CD4-positive, alpha-beta T cell treated with Interleukin-6 for 4 hours (primary cell): ENCODE measurements around the gene DOC2B.
"Not testable (repeated sequence)": the region's sequence is repeated elsewhere in the genome, so short reads cannot be mapped to it uniquely, and the experiment has no call there.

Source experiments
- DNase-seq: peaks from one replicate; pipeline ENCODE4 v3.0.0-alpha.2; 2020; ENCODE audit warnings: mixed read lengths

DOC2B gene

GRCh38 chr17:187130-187529, 5.7 kb upstream of the DOC2B start:
- DNase-seq = no peak

- DNase-seq = no peak
Measured at GRCh38 chr17:185445-186138, 4.1 kb upstream of the DOC2B start.

- no peak for DNase-seq
Measured at GRCh38 chr17:183021-183420, 1.6 kb upstream of the DOC2B start.

GRCh38 chr17:182050-182751, 751 bp upstream of the DOC2B start:
- DNase-seq = no peak

GRCh38 chr17:180381-181244, 837 bp downstream of the DOC2B start:
- no peak for DNase-seq

- DNase-seq = no peak
Measured at GRCh38 chr17:179781-180380, 1.6 kb downstream of the DOC2B start.

- no peak for DNase-seq
Measured at GRCh38 chr17:179066-179432, 2.4 kb downstream of the DOC2B start.

- DNase-seq = no peak
Measured at GRCh38 chr17:178292-179065, 3.0 kb downstream of the DOC2B start.

GRCh38 chr17:177762-178161, 3.7 kb downstream of the DOC2B start:
- no peak for DNase-seq

- no peak for DNase-seq
Measured at GRCh38 chr17:177155-177554, 4.3 kb downstream of the DOC2B start.

GRCh38 chr17:173166-173911, 8.1 kb downstream of the DOC2B start:
- no peak for DNase-seq

- DNase-seq = no peak
Measured at GRCh38 chr17:172401-172800, 9.0 kb downstream of the DOC2B start.

GRCh38 chr17:171871-172270, 9.6 kb downstream of the DOC2B start:
- DNase-seq = no peak

- no peak for DNase-seq
Measured at GRCh38 chr17:170130-170670, 11.2 kb downstream of the DOC2B start.

GRCh38 chr17:168614-169013, 12.8 kb downstream of the DOC2B start:
- not testable (repeated sequence) for DNase-seq

GRCh38 chr17:165939-166338, 15.5 kb downstream of the DOC2B start:
- no peak for DNase-seq

GRCh38 chr17:164303-165235, 16.9 kb downstream of the DOC2B start:
- DNase-seq = peak; percentile 46

GRCh38 chr17:163514-164098, 17.8 kb downstream of the DOC2B start:
- DNase-seq = no peak

GRCh38 chr17:162689-163088, 18.8 kb downstream of the DOC2B start:
- no peak for DNase-seq

GRCh38 chr17:161481-161880, 20.0 kb downstream of the DOC2B start:
- DNase-seq = no peak
